ENCODE data around the gene KIF5C.

DNA sequence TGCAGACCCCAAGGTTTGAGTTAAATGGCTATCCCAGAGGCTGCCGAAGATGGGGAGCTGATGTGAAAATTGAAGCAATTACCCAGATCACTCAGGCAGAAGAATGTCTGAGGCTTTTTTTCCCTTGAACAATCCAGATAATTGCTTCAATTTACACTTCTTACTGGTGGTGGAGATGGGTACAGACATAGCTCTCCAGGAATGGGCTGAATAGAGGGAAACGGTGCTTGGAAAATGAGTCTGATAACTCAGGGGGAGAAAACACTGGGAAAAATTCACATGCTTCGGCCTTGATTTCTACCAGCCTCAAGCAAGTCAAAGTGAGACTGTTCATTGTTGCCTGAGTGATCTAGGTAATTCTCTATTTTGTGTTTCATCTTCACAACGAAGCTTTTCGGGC, 9.5 kb upstream of the KIF5C start:
- TF ChIP-seq, protein P1, sequence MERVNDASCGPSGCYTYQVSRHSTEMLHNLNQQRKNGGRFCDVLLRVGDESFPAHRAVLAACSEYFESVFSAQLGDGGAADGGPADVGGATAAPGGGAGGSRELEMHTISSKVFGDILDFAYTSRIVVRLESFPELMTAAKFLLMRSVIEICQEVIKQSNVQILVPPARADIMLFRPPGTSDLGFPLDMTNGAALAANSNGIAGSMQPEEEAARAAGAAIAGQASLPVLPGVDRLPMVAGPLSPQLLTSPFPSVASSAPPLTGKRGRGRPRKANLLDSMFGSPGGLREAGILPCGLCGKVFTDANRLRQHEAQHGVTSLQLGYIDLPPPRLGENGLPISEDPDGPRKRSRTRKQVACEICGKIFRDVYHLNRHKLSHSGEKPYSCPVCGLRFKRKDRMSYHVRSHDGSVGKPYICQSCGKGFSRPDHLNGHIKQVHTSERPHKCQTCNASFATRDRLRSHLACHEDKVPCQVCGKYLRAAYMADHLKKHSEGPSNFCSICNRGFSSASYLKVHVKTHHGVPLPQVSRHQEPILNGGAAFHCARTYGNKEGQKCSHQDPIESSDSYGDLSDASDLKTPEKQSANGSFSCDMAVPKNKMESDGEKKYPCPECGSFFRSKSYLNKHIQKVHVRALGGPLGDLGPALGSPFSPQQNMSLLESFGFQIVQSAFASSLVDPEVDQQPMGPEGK (CRISPR knock-in tag; IDR thresholded peaks at IDR 0.05; ENCODE audit: borderline replicate concordance): no peak
- no peak for TF ChIP-seq CSDC2 (CRISPR knock-in tag; IDR thresholded peaks at IDR 0.05)
- TF ChIP-seq ZC3H10 (CRISPR knock-in tag; IDR thresholded peaks at IDR 0.05): no peak
- TF ChIP-seq, protein P2, sequence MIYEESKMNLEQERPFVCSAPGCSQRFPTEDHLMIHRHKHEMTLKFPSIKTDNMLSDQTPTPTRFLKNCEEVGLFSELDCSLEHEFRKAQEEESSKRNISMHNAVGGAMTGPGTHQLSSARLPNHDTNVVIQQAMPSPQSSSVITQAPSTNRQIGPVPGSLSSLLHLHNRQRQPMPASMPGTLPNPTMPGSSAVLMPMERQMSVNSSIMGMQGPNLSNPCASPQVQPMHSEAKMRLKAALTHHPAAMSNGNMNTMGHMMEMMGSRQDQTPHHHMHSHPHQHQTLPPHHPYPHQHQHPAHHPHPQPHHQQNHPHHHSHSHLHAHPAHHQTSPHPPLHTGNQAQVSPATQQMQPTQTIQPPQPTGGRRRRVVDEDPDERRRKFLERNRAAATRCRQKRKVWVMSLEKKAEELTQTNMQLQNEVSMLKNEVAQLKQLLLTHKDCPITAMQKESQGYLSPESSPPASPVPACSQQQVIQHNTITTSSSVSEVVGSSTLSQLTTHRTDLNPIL (CRISPR knock-in tag; IDR thresholded peaks at IDR 0.05; ENCODE audit: low read depth): no peak
- no peak for TF ChIP-seq ZNF8 (CRISPR knock-in tag; IDR thresholded peaks at IDR 0.05)
- no peak for TF ChIP-seq RARB (CRISPR knock-in tag; IDR thresholded peaks at IDR 0.05)

All from SK-N-SH treated with all-trans-retinoic acid at 6 μM for 48 hours (cell line).